Mesothelial cell of epicardium (in vitro differentiated cells): Measurements from ENCODE around the gene LIPT2. TPM values are rescaled to one million over a fixed set of nuclear protein-coding genes. Genes with fewer than 3 reads are reported as not detected.
A peak's percentile ranks its signal among the peaks of the same experiment; 100 is the strongest.

Source experiments
- DNase-seq, 2 experiments: peaks; one replicate each; pipeline ENCODE4 v3.0.0; 2021; ENCODE audit warnings: low spot score in 2 of 2; ENCODE audit not compliant: unreplicated experiment in 2 of 2
- H3K27ac Mint-ChIP-seq: 2 replicates; pipeline ENCODE4 v1.8.0; 2021; ENCODE audit warnings: mixed read lengths
- H3K27me3 Mint-ChIP-seq: 2 replicates; pipeline ENCODE4 v1.8.0; 2021; ENCODE audit warnings: low read depth, mixed read lengths
- H3K36me3 Mint-ChIP-seq: 2 replicates; pipeline ENCODE4 v1.8.0; 2021; ENCODE audit warnings: mixed read lengths
- H3K4me1 Mint-ChIP-seq: 2 replicates; pipeline ENCODE4 v1.8.0; 2021; ENCODE audit warnings: mixed read lengths
- H3K4me3 Mint-ChIP-seq: 2 replicates; pipeline ENCODE4 v1.8.0; 2021; ENCODE audit warnings: mild to moderate bottlenecking, moderate library complexity, mixed read lengths
- H3K9me3 Mint-ChIP-seq: 2 replicates; pipeline ENCODE4 v1.8.0; 2021; ENCODE audit warnings: mixed read lengths
- total RNA-seq: library from RNA; stranded (reverse); gene quantifications from 3 replicates; pipeline ENCODE4 v1.2.1, GENCODE V29; 2021
- TF ChIP-seq, protein P1 (sequence below): fragments of 200-600 bp; sonication (generic); IDR thresholded peaks from one replicate; pipeline ENCODE4 v1.5.0; 2021; ENCODE audit warnings: antibody characterized with exemption; ENCODE audit not compliant: unreplicated experiment

The LIPT2 gene
- total RNA-seq, 1 donor from 2014 or later = 8.7 TPM

GRCh38 chr11:74447720-74448119 is 45.8 kb downstream of the LIPT2 start:
- H3K4me3 Mint-ChIP-seq = no peak overlapping the region
- DNase-seq = no peak
- H3K4me1 Mint-ChIP-seq = peaks cover 64% of the 10 kb centered on the region
- no peaks in the 10 kb centered on the region for H3K36me3 Mint-ChIP-seq
- H3K9me3 Mint-ChIP-seq = no peaks in the 10 kb centered on the region
- peaks cover 4% of the 10 kb centered on the region for H3K27me3 Mint-ChIP-seq
- H3K27ac Mint-ChIP-seq = no peak overlapping the region
- TF ChIP-seq, protein P1, sequence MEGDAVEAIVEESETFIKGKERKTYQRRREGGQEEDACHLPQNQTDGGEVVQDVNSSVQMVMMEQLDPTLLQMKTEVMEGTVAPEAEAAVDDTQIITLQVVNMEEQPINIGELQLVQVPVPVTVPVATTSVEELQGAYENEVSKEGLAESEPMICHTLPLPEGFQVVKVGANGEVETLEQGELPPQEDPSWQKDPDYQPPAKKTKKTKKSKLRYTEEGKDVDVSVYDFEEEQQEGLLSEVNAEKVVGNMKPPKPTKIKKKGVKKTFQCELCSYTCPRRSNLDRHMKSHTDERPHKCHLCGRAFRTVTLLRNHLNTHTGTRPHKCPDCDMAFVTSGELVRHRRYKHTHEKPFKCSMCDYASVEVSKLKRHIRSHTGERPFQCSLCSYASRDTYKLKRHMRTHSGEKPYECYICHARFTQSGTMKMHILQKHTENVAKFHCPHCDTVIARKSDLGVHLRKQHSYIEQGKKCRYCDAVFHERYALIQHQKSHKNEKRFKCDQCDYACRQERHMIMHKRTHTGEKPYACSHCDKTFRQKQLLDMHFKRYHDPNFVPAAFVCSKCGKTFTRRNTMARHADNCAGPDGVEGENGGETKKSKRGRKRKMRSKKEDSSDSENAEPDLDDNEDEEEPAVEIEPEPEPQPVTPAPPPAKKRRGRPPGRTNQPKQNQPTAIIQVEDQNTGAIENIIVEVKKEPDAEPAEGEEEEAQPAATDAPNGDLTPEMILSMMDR = no peak

DNA sequence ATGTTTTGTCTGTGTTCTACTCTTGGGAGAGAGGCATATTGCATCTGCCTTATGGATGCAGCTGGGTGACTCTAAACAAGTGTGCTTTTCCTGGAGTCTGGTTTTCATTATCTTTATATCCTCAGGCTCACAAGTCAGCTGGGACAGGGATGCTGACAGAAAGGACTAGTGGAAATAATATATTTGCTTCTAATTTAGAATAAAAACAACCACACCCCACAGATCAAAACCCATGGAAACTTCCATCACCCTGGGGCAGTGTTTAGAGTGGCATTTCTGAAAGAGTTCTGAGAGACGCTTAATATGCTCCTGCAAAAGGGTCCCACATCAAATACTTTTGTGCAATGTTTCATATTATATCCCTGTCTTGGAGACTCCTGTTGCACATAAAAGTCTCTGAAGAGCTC is 47.0 kb downstream of the LIPT2 start:
- H3K4me1 Mint-ChIP-seq = peaks cover 69% of the 10 kb centered on the region
- H3K36me3 Mint-ChIP-seq = no peaks in the 10 kb centered on the region
- peaks cover 2% of the 10 kb centered on the region for H3K27me3 Mint-ChIP-seq
- TF ChIP-seq, protein P1 = no peak
- H3K27ac Mint-ChIP-seq = peak overlapping the region; percentile 43
- H3K4me3 Mint-ChIP-seq = no peak overlapping the region
- DNase-seq = no peak
- H3K9me3 Mint-ChIP-seq = no peaks in the 10 kb centered on the region

DNA sequence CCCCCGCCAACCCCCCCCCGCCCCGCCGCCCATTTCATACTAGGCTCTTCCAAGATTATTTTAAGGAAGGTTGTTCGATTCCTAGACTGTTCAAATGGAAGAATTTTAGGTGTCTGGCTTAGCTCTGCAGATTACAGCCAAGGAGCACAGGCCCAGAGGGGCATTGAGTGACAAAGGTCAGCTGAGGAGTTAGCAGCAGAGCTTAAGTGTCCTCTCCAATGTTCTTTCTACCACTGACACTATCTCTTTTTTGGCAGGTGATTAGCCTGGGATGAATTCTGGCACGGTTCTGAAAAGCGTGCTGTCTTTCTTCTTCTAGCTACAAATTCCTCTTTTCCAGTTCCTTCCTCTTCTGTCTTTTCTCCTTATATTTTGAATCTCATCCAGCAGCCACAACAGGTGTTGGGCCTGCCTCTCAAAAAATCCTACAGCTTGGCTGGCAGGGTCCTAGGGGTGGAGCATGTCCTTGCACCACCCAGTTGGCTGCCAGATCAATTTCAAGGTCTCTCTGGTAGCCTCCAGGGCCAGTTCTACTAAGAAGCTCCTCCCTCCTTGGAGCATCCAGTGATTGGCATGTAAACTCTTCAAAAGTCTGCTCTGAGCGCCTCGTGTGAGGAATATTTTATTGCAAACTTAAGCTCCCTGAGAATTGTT is 49.2 kb downstream of the LIPT2 start:
- H3K36me3 Mint-ChIP-seq = no peaks in the 10 kb centered on the region
- H3K4me3 Mint-ChIP-seq = no peak overlapping the region
- H3K27ac Mint-ChIP-seq = peak overlapping the region; percentile 88
- TF ChIP-seq, protein P1 = no peak
- no peak for DNase-seq
- no peaks in the 10 kb centered on the region for H3K27me3 Mint-ChIP-seq
- peaks cover 60% of the 10 kb centered on the region for H3K4me1 Mint-ChIP-seq
- peaks cover 4% of the 10 kb centered on the region for H3K9me3 Mint-ChIP-seq

GRCh38 chr11:74443071-74443864 is 50.3 kb downstream of the LIPT2 start:
- DNase-seq = no peak
- H3K4me3 Mint-ChIP-seq = no peak overlapping the region
- peaks cover 4% of the 10 kb centered on the region for H3K9me3 Mint-ChIP-seq
- H3K36me3 Mint-ChIP-seq = no peaks in the 10 kb centered on the region
- peak overlapping the region; percentile 41 for H3K27ac Mint-ChIP-seq
- TF ChIP-seq, protein P1 = no peak
- H3K27me3 Mint-ChIP-seq = no peaks in the 10 kb centered on the region
- H3K4me1 Mint-ChIP-seq = peaks cover 56% of the 10 kb centered on the region

- Mint-ChIP-seq H3K36me3 (no peaks in the 10 kb centered on the region), H3K27ac (peak overlapping the region; percentile 41), H3K9me3 (peaks cover 4% of the 10 kb centered on the region), H3K4me1 (peaks cover 52% of the 10 kb centered on the region), H3K4me3 (no peak overlapping the region), H3K27me3 (no peaks in the 10 kb centered on the region)
- TF ChIP-seq, protein P1 = no peak
- DNase-seq = no peak
These were observed 50.9 kb downstream of the LIPT2 start for GRCh38 chr11:74442636-74443035.

Other genes with a start within 250 kb of the LIPT2 start
- gene P4HA3, start 182.1 kb downstream of the LIPT2 start, total RNA-seq = 1.4 to 1.7 TPM (median 1.6 TPM) in 3 replicates
- 15.7 to 18.6 TPM (median 15.7 TPM) in 3 replicates for gene PGM2L1, start 95.3 kb downstream of the LIPT2 start, total RNA-seq
- gene KCNE3, start 26.2 kb downstream of the LIPT2 start, total RNA-seq = 4.3 to 5.1 TPM (median 5.0 TPM) in 3 replicates
- gene POLD3, start 98.9 kb upstream of the LIPT2 start, total RNA-seq = 21.7 to 24.9 TPM (median 23.8 TPM) in 3 replicates
- 0.45 to 0.65 TPM in 2 of 3 replicates, not detected in the other for gene CHRDL2, start 237.7 kb upstream of the LIPT2 start, total RNA-seq